Prostate gland (tissue), 2 donors: ENCODE measurements around the gene SLC35F4. TPM values are rescaled to one million over a fixed set of nuclear protein-coding genes. Genes with fewer than 3 reads are reported as not detected.

Experiments
- DNase-seq: peaks from one replicate; pipeline ENCODE4 v3.0.0-alpha.2; 2019; ENCODE audit warnings: low spot score
- H3K27ac ChIP-seq, 2 donors: fragments of 200-600 bp; sonication (generic); 2 replicates each; pipeline ENCODE4 v1.5.1; 2017 to 2019
- H3K27me3 ChIP-seq: fragments of 200-600 bp; sonication (generic); replicated peaks from 2 replicates; pipeline ENCODE4 v1.5.1; 2019; ENCODE audit not compliant: insufficient read depth
- H3K36me3 ChIP-seq, 2 donors: fragments of 200-600 bp; sonication (generic); 1 replicate in 1 of 2; 2 replicates in 1 of 2; pipeline versions ENCODE4 v1.5.1 to v1.8.1; 2017 to 2019
- H3K4me1 ChIP-seq: fragments of 200-600 bp; sonication (generic); replicated peaks from 2 replicates; pipeline ENCODE4 v1.5.1; 2019
- H3K4me3 ChIP-seq, 2 donors: fragments of 200-600 bp; sonication (generic); 2 replicates each; pipeline ENCODE4 v1.5.1; 2017 to 2019
- H3K9me3 ChIP-seq: fragments of 200-600 bp; sonication (generic); 2 replicates; pipeline ENCODE4 v1.5.1; 2017
- CTCF ChIP-seq, 4 experiments: fragments of 200-600 bp in 2 of 4; fragments of 450-650 bp in 2 of 4; sonication (generic) in 2 of 4; IDR thresholded peaks; 1 replicate in 3 of 4; 2 replicates in 1 of 4; pipeline ENCODE4 v1.5.1; 2016 to 2019; ENCODE audit warnings: antibody characterized with exemption in 4 of 4, mild to moderate bottlenecking in 2 of 4, moderate library complexity in 2 of 4
- POLR2A ChIP-seq: fragments of 450-650 bp; IDR thresholded peaks from one replicate; pipeline ENCODE4 v1.6.1; 2016; ENCODE audit warnings: antibody characterized with exemption, mild to moderate bottlenecking
- POLR2AphosphoS5 ChIP-seq: sonication (generic); formaldehyde crosslinking; IDR thresholded peaks from one replicate; pipeline ENCODE4 v1.6.1; 2017; ENCODE audit warnings: antibody characterized with exemption
- WGBS: methylation state at CpG from one replicate; pipeline ENCODE4 v1.1.5; 2018; 5-methylcytosine and 5-hydroxymethylcytosine counted together
- intact Hi-C: fragments of 100-400 bp; cut with DNase I; formaldehyde crosslinking; loops from one replicate; pipeline ENCODE4 v1.14.2; 2022
- total RNA-seq, 2 donors: library from RNA; depleted of rRNA; stranded (reverse); fragments of >200 nt; gene quantifications; one replicate each; pipeline ENCODE4 v1.1.0, GENCODE V29; 2016

The SLC35F4 gene
- total RNA-seq, 2 donors from 2014 or later = 2.4 to 2.9 TPM

- TF ChIP-seq CTCF (IDR thresholded peaks at IDR 0.05) (no peak), POLR2A (no peak), POLR2AphosphoS5 (no peak)
- Histone ChIP-seq H3K9me3 (no peaks in the 10 kb centered on the region), H3K27me3 (no peaks in the 10 kb centered on the region), H3K4me1 (no peaks in the 10 kb centered on the region), H3K36me3 (no peaks in the 10 kb centered on the region), H3K27ac (no peak overlapping the region), H3K4me3 (no peak overlapping the region)
- no peak for DNase-seq
- intact Hi-C loops = no loop called here
- 32% methylated on average over 3 of the region's 3 CpGs for WGBS
Measured at GRCh38 chr14:57583396-57583795, 282.5 kb downstream of the SLC35F4 start.

GRCh38 chr14:57582746-57583145 lies 283.1 kb downstream of the SLC35F4 start:
- H3K9me3 ChIP-seq = no peaks in the 10 kb centered on the region

GRCh38 chr14:57578801-57579200 lies 287.1 kb downstream of the SLC35F4 start:
- no peak overlapping the region for H3K4me3 ChIP-seq
- no peak for DNase-seq
- no peaks in the 10 kb centered on the region for H3K9me3 ChIP-seq
- H3K27me3 ChIP-seq = no peaks in the 10 kb centered on the region
- H3K27ac ChIP-seq = no peak overlapping the region
- H3K4me1 ChIP-seq = no peaks in the 10 kb centered on the region
- WGBS = 81% methylated on average over 4 of the region's 4 CpGs
- H3K36me3 ChIP-seq = no peaks in the 10 kb centered on the region
- TF ChIP-seq POLR2AphosphoS5 = no peak
- TF ChIP-seq CTCF (IDR thresholded peaks at IDR 0.05) = no peak
- TF ChIP-seq POLR2A = no peak
- intact Hi-C loops = no loop called here

More at GRCh38 chr14:57582746-57583145, 283.1 kb downstream of the SLC35F4 start:
- TF ChIP-seq POLR2AphosphoS5 (no peak), CTCF (IDR thresholded peaks at IDR 0.05) (no peak), POLR2A (no peak)
- H3K36me3 ChIP-seq = no peaks in the 10 kb centered on the region
- H3K4me3 ChIP-seq = no peak overlapping the region
- no peak for DNase-seq
- H3K27ac ChIP-seq = no peak overlapping the region
- 24% methylated on average over 2 of the region's 2 CpGs for WGBS
- no peaks in the 10 kb centered on the region for H3K4me1 ChIP-seq
- intact Hi-C loops = no loop called here
- H3K27me3 ChIP-seq = no peaks in the 10 kb centered on the region

- Histone ChIP-seq H3K27me3 (no peaks in the 10 kb centered on the region), H3K36me3 (no peaks in the 10 kb centered on the region), H3K4me3 (no peak overlapping the region), H3K27ac (no peak overlapping the region), H3K4me1 (no peaks in the 10 kb centered on the region), H3K9me3 (no peaks in the 10 kb centered on the region)
- no peak for DNase-seq
- WGBS = 72% methylated on average over 1 of the region's 1 CpG
- TF ChIP-seq POLR2AphosphoS5 (no peak), POLR2A (no peak), CTCF (IDR thresholded peaks at IDR 0.05) (no peak)
- intact Hi-C loops = no loop called here
Measured at GRCh38 chr14:57576498-57576897, 289.4 kb downstream of the SLC35F4 start.

- intact Hi-C loops = no loop called here
- 65% methylated on average over 2 of the region's 2 CpGs for WGBS
- Histone ChIP-seq H3K9me3 (no peaks in the 10 kb centered on the region), H3K27me3 (no peaks in the 10 kb centered on the region), H3K4me3 (no peak overlapping the region), H3K27ac (no peak overlapping the region), H3K4me1 (no peaks in the 10 kb centered on the region), H3K36me3 (no peaks in the 10 kb centered on the region)
- no peak for DNase-seq
- TF ChIP-seq CTCF (IDR thresholded peaks at IDR 0.05) = no peak
- no peak for TF ChIP-seq POLR2AphosphoS5
- no peak for TF ChIP-seq POLR2A
Measured at GRCh38 chr14:57575482-57575881, 290.4 kb downstream of the SLC35F4 start.
